ENCODE results near the gene ANXA2R. TPM values are rescaled to one million over a fixed set of nuclear protein-coding genes. Genes with fewer than 3 reads are reported as not detected.

The ANXA2R gene
- total RNA-seq, 1 donor from 2014 or later = 2.9 TPM

- DNase-seq (ENCODE audit: low spot score) = no peak
Measured at GRCh38 chr5:43001748-43002147, 38.4 kb downstream of the ANXA2R start.

GRCh38 chr5:43000914-43001313 is 39.2 kb downstream of the ANXA2R start:
- no peak for DNase-seq (ENCODE audit: low spot score)

- no peak for DNase-seq (ENCODE audit: low spot score)
Measured at GRCh38 chr5:43000111-43000840, 39.8 kb downstream of the ANXA2R start.

DNA sequence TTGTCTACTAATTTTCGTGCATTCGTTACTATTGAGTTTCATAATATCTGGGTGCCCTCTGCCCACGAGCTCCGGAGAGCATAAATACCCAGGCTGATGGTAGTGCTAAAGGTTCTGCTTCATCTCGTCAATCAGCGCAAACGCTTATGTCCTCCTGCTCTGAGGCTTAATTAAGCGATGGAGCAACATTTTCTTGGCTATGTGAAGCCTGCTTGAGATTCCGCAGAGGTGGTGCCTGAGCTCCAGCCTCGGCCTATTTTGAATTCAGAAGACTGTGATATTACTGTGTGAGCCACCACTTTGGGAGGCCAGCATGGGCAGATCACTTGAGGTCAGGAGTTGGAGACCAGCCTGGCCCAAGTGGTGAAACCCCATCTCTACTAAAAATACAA is 44.8 kb downstream of the ANXA2R start:
- DNase-seq (ENCODE audit: low spot score) = no peak

GRCh38 chr5:42994555-42995359 is 45.4 kb downstream of the ANXA2R start:
- DNase-seq (ENCODE audit: low spot score) = peak; percentile 93

- no peak for DNase-seq (ENCODE audit: low spot score)
Measured at GRCh38 chr5:42994246-42994554, 45.9 kb downstream of the ANXA2R start.

GRCh38 chr5:42993516-42994245 is 46.4 kb downstream of the ANXA2R start:
- peak; percentile 43 for DNase-seq (ENCODE audit: low spot score)

DNA sequence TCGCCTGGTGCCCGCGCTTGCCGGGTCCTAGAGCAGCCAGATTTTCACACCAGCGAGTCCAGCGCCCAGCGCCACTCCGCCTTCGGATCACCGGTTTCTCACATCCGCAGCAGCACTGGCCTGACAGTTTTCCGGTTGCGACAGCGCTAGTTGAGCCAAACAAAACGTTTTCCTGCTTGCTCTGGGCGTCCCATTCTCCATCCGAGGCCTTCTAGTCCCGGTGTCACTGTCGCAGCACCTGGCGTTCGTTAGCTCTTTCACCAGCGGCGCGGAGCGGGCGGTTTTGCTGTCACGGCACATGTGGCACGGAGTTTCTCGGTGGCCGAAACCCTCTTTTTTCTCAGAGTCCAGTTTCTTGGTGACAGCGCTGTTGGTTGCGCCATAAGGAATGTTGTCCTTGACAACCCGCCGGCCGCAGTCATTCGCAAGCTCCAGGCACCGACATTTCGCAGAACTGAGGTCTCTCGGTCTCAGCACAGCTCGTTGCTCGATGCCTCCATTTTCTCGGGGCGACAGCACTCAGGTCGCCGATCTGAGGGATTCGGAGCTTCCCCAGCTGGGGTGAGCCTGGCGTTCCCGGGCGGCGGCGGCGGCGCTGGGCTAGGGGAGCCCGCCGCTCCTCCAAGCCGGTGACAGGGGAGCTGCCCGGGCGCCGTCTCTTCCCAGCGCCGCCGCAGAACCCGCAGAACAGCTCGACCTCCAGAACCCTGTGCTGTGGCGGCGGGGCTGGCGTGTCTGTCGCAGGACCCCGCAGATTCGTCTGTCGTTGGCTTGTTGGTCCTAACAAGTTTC is 47.8 kb downstream of the ANXA2R start:
- DNase-seq (ENCODE audit: low spot score) = peak; percentile 62

DNA sequence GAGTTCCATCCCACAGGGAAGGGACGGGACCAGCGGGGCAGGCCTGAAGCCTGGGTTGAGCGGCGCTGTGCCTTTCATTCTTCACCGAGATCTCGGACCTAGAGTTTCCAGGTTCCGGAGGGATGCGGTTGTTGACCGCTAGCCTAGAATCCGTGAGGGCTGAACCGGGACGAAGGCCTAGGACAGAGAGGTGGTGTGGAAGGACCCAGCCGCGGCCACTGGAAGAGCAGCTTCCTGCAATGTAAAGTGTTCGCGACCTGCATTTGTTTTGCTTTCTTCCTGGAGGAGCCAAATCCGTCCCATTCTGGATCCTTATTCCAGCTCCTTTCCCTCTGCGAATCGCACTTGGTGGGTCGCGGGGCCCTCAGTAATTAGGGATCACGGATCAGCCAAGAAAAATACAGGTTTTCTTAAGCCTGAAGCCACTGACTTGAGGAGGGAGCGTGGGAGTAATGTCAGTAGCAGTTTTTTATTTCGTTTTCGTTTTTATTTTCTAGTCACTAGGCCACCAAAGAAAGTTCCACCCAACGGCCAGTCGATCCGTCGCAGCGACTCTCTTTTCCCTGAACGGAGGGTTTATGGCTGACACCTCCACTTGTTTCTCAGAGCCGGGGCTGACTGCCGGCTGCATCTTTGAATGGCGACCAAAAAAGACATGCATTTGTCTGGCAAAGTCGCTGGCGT is 48.6 kb downstream of the ANXA2R start:
- DNase-seq (ENCODE audit: low spot score) = no peak

GRCh38 chr5:42990892-42991291 is 49.2 kb downstream of the ANXA2R start:
- DNase-seq (ENCODE audit: low spot score) = no peak

Other genes with a start within 250 kb of the ANXA2R start
- gene SELENOP, start 228.4 kb downstream of the ANXA2R start, total RNA-seq (ENCODE audit: insufficient read depth, low replicate concordance) = 148 TPM
- gene ZNF131, start 80.6 kb upstream of the ANXA2R start, total RNA-seq (ENCODE audit: insufficient read depth, low replicate concordance) = 38.5 TPM
- 1.2 TPM for gene NIM1K, start 151.9 kb upstream of the ANXA2R start, total RNA-seq (ENCODE audit: insufficient read depth, low replicate concordance)